K562 (cell line): ENCODE measurements around the gene LEMD1. TPM values are rescaled to one million over a fixed set of nuclear protein-coding genes. Genes with fewer than 3 reads are reported as not detected.

ENCODE experiments used
- CEBPB ChIP-seq: fragments of 450-650 bp; IDR thresholded peaks from 2 replicates; pipeline ENCODE4 v1.6.1; 2016; ENCODE audit warnings: missing genetic modification characterization, missing compliant biosample characterization
- CEBPG ChIP-seq, 3 experiments: fragments of 200-800 bp in 1 of 3; sonication (Bioruptor generic) in 1 of 3; sonication (generic) in 1 of 3; formaldehyde crosslinking in 1 of 3; IDR thresholded peaks in 2 of 3; conservative IDR thresholded peaks in 1 of 3; 2 replicates each; pipeline versions ENCODE4 v1.6.1 to v1.8.0; 2016 to 2022; ENCODE audit warnings: missing compliant biosample characterization in 2 of 3, missing genetic modification characterization in 2 of 3, mild to moderate bottlenecking in 1 of 3, missing genetic modification reagents in 1 of 3
- EGR1 ChIP-seq: fragments of 450-650 bp; conservative IDR thresholded peaks from 2 replicates; pipeline ENCODE4 v1.6.1; 2017; ENCODE audit warnings: mild to moderate bottlenecking
- HMG20B ChIP-seq: fragments of 250-450 bp; sonication (Bioruptor Pico); IDR thresholded peaks from 2 replicates; pipeline ENCODE4 v1.5.0; 2021; ENCODE audit warnings: mild to moderate bottlenecking
- JUN ChIP-seq, 2 experiments: sonication (generic) in 1 of 2; formaldehyde crosslinking in 1 of 2; IDR thresholded peaks; 2 replicates each; pipeline versions ENCODE4 v1.6.1 to v1.8.0; 2012 to 2022; ENCODE audit warnings: borderline replicate concordance in 2 of 2, mild to moderate bottlenecking in 2 of 2, improper control_type of control experiment in 1 of 2, low read depth in 1 of 2, low read length in 1 of 2, missing genetic modification reagents in 1 of 2
- MAFK ChIP-seq: IDR thresholded peaks from 2 replicates; pipeline ENCODE4 v1.6.1; 2011; ENCODE audit warnings: low read length, improper control_type of control experiment
- NONO ChIP-seq, 2 experiments: fragments of 200-400 bp in 1 of 2; fragments of 450-650 bp in 1 of 2; formaldehyde crosslinking in 1 of 2; IDR thresholded peaks; 2 replicates each; pipeline ENCODE4 v1.6.1; 2017; ENCODE audit warnings: low read depth in 2 of 2, mild to moderate bottlenecking in 2 of 2, moderate library complexity in 2 of 2, low read length in 1 of 2
- RAD21 ChIP-seq, 2 experiments: fragments of 250-450 bp in 1 of 2; fragments of 450-650 bp in 1 of 2; sonication (Bioruptor Pico) in 1 of 2; formaldehyde crosslinking in 1 of 2; IDR thresholded peaks in 1 of 2; conservative IDR thresholded peaks in 1 of 2; 2 replicates each; pipeline versions ENCODE4 v1.4.0 to v1.8.0; 2020 to 2022; ENCODE audit warnings: mild to moderate bottlenecking in 2 of 2, moderate library complexity in 1 of 2
- RB1 ChIP-seq: fragments of 450-650 bp; IDR thresholded peaks from 2 replicates; pipeline ENCODE4 v1.6.1; 2017; ENCODE audit warnings: low read depth, mild to moderate bottlenecking
- ZNF121 ChIP-seq: sonication (generic); formaldehyde crosslinking; conservative IDR thresholded peaks from 2 replicates; pipeline ENCODE4 v1.8.0; 2022; ENCODE audit warnings: missing genetic modification reagents
- ZNF165 ChIP-seq: fragments of 250-450 bp; sonication (Bioruptor Pico); IDR thresholded peaks from 2 replicates; pipeline ENCODE4 v1.4.0; 2020; ENCODE audit warnings: borderline replicate concordance
- ZNF175 ChIP-seq: fragments of 200-800 bp; sonication (Bioruptor generic); IDR thresholded peaks from 2 replicates; pipeline ENCODE4 v1.6.1; 2016; ENCODE audit warnings: low read depth, mild to moderate bottlenecking, missing genetic modification characterization, missing compliant biosample characterization
- ZNF507 ChIP-seq: conservative IDR thresholded peaks from 2 replicates; pipeline ENCODE4 v1.6.1; 2017; ENCODE audit warnings: missing genetic modification characterization, missing compliant biosample characterization
- ZNF586 ChIP-seq: fragments of 450-650 bp; formaldehyde crosslinking; conservative IDR thresholded peaks from 2 replicates; pipeline ENCODE4 v1.4.0; 2020; ENCODE audit warnings: mild to moderate bottlenecking, moderate library complexity
- polyA plus RNA-seq, 8 experiments: library from polyadenylated mRNA; depleted of rRNA in 4 of 8; stranded (reverse) in 5 of 8; unstranded in 3 of 8; fragments of >200 nt; fragmentation: Nextera tagmentation in 2 of 8; fragmentation: Illumina TruSeq in 1 of 8; extraction: Ambion mirVana in 2 of 8; extraction: Trizol in 1 of 8; gene quantifications; 2 replicates each; pipeline versions ENCODE4 v1.2.1 to v1.2.3, GENCODE V29; 2011 to 2014; ENCODE audit warnings: inconsistent platforms in 1 of 8, missing spikeins in 1 of 8
- total RNA-seq, 7 experiments: library from RNA; depleted of rRNA in 6 of 7; stranded (reverse); fragments of >200 nt in 6 of 7; fragmentation: Illumina TruSeq in 2 of 7; extraction: Trizol in 2 of 7; gene quantifications; 2 replicates each; pipeline versions ENCODE4 v1.2.1 to v1.2.3, GENCODE V29; 2011 to 2021; ENCODE audit warnings: low replicate concordance in 1 of 7
- TF ChIP-seq, protein P1 (sequence below): fragments of 250-450 bp; sonication (Bioruptor Pico); IDR thresholded peaks from 2 replicates; pipeline ENCODE4 v1.5.1; 2021; ENCODE audit warnings: mild to moderate bottlenecking
- TF ChIP-seq, protein P2 (sequence below): fragments of 250-450 bp; sonication (Bioruptor Pico); IDR thresholded peaks from 2 replicates; pipeline ENCODE4 v1.6.1; 2021; ENCODE audit warnings: mild to moderate bottlenecking
- TF ChIP-seq, protein P3 (sequence below): fragments of 450-650 bp; conservative IDR thresholded peaks from 2 replicates; pipeline ENCODE4 v1.6.1; 2016; ENCODE audit warnings: missing genetic modification characterization, low read depth, mild to moderate bottlenecking, missing compliant biosample characterization, moderate library complexity
- TF ChIP-seq, protein P4 (sequence below): fragments of 450-650 bp; IDR thresholded peaks from 2 replicates; pipeline ENCODE4 v1.6.1; 2017; ENCODE audit warnings: mild to moderate bottlenecking, moderate library complexity
- TF ChIP-seq, protein P5 (sequence below): fragments of 450-650 bp; formaldehyde crosslinking; IDR thresholded peaks from 2 replicates; pipeline ENCODE4 v1.4.0; 2020; ENCODE audit warnings: mild to moderate bottlenecking, moderate library complexity

The LEMD1 gene
- total and polyA plus RNA-seq, 9 of the 15 experiments (the other 6 are each of a cell fraction or from before 2014, with no cell fraction given): 0.11 to 2.4 (median 0.57) TPM; not detected in 1

DNA sequence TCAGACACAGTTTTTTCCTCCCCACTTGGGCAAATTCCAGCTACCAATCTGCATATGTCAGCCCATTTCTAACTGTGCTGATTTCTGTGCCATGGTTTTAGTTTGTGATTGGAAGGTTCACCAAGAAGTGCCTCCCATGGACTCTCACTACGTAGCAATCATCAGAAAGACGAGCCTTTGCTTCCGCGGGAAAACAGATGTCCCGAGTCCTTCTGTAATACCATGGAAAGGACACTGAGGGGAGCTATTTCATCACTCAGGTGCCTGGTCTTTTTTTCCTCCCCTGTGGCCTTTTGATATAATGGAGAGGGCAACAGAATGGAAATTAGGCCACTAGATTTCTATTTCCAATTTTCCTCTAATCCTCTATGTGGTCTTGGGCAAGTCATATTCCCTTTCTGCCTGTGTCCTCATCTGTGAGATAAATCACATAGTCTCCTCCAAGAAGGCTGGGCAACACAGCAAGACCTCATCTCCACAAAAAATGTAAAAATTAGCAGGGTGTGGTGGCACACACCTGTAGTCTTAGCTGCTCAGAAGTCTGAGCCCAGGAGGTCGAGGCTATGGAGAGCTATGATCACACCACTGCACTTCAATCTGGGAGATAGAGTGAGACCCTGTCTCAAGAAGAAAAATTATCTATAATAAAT lies 24.8 kb downstream of the LEMD1 start (continued):
- TF ChIP-seq, protein P1, sequence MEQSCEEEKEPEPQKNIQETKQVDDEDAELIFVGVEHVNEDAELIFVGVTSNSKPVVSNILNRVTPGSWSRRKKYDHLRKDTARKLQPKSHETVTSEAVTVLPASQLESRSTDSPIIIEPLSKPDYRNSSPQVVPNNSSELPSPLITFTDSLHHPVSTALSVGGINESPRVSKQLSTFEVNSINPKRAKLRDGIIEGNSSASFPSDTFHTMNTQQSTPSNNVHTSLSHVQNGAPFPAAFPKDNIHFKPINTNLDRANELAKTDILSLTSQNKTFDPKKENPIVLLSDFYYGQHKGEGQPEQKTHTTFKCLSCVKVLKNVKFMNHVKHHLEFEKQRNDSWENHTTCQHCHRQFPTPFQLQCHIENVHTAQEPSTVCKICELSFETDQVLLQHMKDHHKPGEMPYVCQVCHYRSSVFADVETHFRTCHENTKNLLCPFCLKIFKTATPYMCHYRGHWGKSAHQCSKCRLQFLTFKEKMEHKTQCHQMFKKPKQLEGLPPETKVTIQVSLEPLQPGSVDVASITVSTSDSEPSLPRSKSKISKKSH (CRISPR knock-in tag): no peak
- no peak for TF ChIP-seq ZNF165 (CRISPR knock-in tag)
- no peak for TF ChIP-seq HMG20B (CRISPR knock-in tag)
- peak; percentile 67 for TF ChIP-seq CEBPB (tag)
- no peak for TF ChIP-seq EGR1
- TF ChIP-seq, protein P2, sequence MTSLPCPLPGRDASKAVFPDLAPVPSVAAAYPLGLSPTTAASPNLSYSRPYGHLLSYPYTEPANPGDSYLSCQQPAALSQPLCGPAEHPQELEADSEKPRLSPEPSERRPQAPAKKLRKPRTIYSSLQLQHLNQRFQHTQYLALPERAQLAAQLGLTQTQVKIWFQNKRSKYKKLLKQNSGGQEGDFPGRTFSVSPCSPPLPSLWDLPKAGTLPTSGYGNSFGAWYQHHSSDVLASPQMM (CRISPR knock-in tag): no peak
- no peak for TF ChIP-seq ZNF507 (tag)
- TF ChIP-seq RB1: peak; percentile 75; the same call in 1 of the 2 replicates
- no peak for TF ChIP-seq ZNF586 (CRISPR knock-in tag)
- TF ChIP-seq ZNF121: no peak
- TF ChIP-seq, protein P3, sequence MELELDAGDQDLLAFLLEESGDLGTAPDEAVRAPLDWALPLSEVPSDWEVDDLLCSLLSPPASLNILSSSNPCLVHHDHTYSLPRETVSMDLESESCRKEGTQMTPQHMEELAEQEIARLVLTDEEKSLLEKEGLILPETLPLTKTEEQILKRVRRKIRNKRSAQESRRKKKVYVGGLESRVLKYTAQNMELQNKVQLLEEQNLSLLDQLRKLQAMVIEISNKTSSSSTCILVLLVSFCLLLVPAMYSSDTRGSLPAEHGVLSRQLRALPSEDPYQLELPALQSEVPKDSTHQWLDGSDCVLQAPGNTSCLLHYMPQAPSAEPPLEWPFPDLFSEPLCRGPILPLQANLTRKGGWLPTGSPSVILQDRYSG (tag): no peak
- TF ChIP-seq, protein P4, sequence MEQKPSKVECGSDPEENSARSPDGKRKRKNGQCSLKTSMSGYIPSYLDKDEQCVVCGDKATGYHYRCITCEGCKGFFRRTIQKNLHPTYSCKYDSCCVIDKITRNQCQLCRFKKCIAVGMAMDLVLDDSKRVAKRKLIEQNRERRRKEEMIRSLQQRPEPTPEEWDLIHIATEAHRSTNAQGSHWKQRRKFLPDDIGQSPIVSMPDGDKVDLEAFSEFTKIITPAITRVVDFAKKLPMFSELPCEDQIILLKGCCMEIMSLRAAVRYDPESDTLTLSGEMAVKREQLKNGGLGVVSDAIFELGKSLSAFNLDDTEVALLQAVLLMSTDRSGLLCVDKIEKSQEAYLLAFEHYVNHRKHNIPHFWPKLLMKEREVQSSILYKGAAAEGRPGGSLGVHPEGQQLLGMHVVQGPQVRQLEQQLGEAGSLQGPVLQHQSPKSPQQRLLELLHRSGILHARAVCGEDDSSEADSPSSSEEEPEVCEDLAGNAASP: no peak
- 0 out of 2 replicates have a peak, but pooled peaks have one; percentile 21 for TF ChIP-seq MAFK
- no peak for TF ChIP-seq ZNF175
- TF ChIP-seq NONO (IDR thresholded peaks at IDR 0.05; ENCODE audit: low read depth in 2 of 2, low read length in 1 of 2): no peak
- TF ChIP-seq, protein P5, sequence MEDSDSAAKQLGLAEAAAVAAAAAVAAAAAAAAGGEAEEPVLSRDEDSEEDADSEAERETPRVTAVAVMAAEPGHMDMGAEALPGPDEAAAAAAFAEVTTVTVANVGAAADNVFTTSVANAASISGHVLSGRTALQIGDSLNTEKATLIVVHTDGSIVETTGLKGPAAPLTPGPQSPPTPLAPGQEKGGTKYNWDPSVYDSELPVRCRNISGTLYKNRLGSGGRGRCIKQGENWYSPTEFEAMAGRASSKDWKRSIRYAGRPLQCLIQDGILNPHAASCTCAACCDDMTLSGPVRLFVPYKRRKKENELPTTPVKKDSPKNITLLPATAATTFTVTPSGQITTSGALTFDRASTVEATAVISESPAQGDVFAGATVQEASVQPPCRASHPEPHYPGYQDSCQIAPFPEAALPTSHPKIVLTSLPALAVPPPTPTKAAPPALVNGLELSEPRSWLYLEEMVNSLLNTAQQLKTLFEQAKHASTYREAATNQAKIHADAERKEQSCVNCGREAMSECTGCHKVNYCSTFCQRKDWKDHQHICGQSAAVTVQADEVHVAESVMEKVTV (CRISPR knock-in tag): peak; percentile 85
- peak; percentile 24; the same call in 1 of the 2 replicates for TF ChIP-seq JUN (IDR thresholded peaks at IDR 0.05; ENCODE audit: borderline replicate concordance, low read depth, low read length)
- TF ChIP-seq JUN (CRISPR knock-in tag; IDR thresholded peaks at IDR 0.05; ENCODE audit: borderline replicate concordance): no peak
- no peak for TF ChIP-seq CEBPG (CRISPR knock-in tag; IDR thresholded peaks at IDR 0.05)
- peak in 1 of 2 experiments; percentile 88; a peak in 3 of 4 replicates for TF ChIP-seq CEBPG (tag; conservative IDR thresholded peaks at IDR 0.05 in 1 of 2, IDR thresholded peaks at IDR 0.05 in 1 of 2)
- peak; percentile 94 to 98 for TF ChIP-seq RAD21 (CRISPR knock-in tag; conservative IDR thresholded peaks at IDR 0.05 in 1 of 2, IDR thresholded peaks at IDR 0.05 in 1 of 2)
